H1 (cell line): ENCODE data around the gene DGKI. TPM values are rescaled to one million over a fixed set of nuclear protein-coding genes. Genes with fewer than 3 reads are reported as not detected.

Experiments used
- BCL11A ChIP-seq, 2 experiments: IDR thresholded peaks; one replicate each; pipeline ENCODE4 v1.6.1; 2011; ENCODE audit warnings: low read depth in 2 of 2, low read length in 2 of 2, mild to moderate bottlenecking in 2 of 2
- EZH2 ChIP-seq: fragments of 200-600 bp; sonication (generic); IDR thresholded peaks from 2 replicates; pipeline ENCODE4 v1.7.1; 2012; ENCODE audit warnings: low read depth, mild to moderate bottlenecking, moderate library complexity, low read length, inconsistent platforms; ENCODE audit not compliant: severe bottlenecking
- RAD21 ChIP-seq, 2 experiments: IDR thresholded peaks in 1 of 2; conservative IDR thresholded peaks in 1 of 2; 2 replicates each; pipeline ENCODE4 v1.6.1; 2011; ENCODE audit warnings: low read depth in 2 of 2, low read length in 2 of 2, improper control_type of control experiment in 1 of 2, inconsistent platforms in 1 of 2, mild to moderate bottlenecking in 1 of 2, moderate library complexity in 1 of 2
- RNF2 ChIP-seq: fragments of 200-900, 300-1000 bp; sonication (generic); IDR thresholded peaks from 2 replicates; pipeline ENCODE4 v1.7.1; 2016; ENCODE audit warnings: borderline replicate concordance, low read depth, mild to moderate bottlenecking, antibody characterized with exemption, low read length; ENCODE audit not compliant: poor library complexity, severe bottlenecking; ENCODE audit errors: missing control alignments
- RXRA ChIP-seq: IDR thresholded peaks from 2 replicates; pipeline ENCODE4 v1.6.1; 2011; ENCODE audit warnings: low read depth, mild to moderate bottlenecking, low read length, moderate library complexity; ENCODE audit not compliant: insufficient read depth
- TAF7 ChIP-seq: optimal IDR thresholded peaks from 2 replicates; pipeline ENCODE3; 2011; ENCODE audit warnings: low read depth, mild to moderate bottlenecking, inconsistent platforms, low read length, moderate library complexity, borderline replicate concordance
- USF2 ChIP-seq: IDR thresholded peaks from 2 replicates; pipeline ENCODE4 v1.6.1; 2011; ENCODE audit warnings: low read length, improper control_type of control experiment
- ZNF274 ChIP-seq: IDR thresholded peaks from 2 replicates; pipeline ENCODE4 v1.7.0; 2012; ENCODE audit warnings: low read length, borderline replicate concordance; ENCODE audit errors: extremely low read depth
- polyA plus RNA-seq, 7 experiments: library from polyadenylated mRNA; depleted of rRNA in 3 of 7; stranded (reverse) in 5 of 7; unstranded in 2 of 7; fragments of >200 nt in 5 of 7; fragments of 200-250 nt in 2 of 7; gene quantifications; 1 replicate in 5 of 7; 2 replicates in 1 of 7; 4 replicates in 1 of 7; pipeline versions ENCODE4 v1.2.1 to v1.2.3, GENCODE V29; 2011 to 2013; ENCODE audit warnings: missing spikeins in 2 of 7, mixed read lengths in 2 of 7
- total RNA-seq: library from RNA; stranded (reverse); fragmentation: NEBNext Ultra II Directional; extraction: Animal tissue kit (Norgen Biotek cat#: 25700); gene quantifications from 2 replicates; pipeline ENCODE4 v1.2.1, GENCODE V29; 2021

Gene DGKI
- total and polyA plus RNA-seq, 2 of the 8 experiments (the other 6 are each of a cell fraction or from before 2014, with no cell fraction given): 0.20 to 0.71 TPM

- TF ChIP-seq RAD21 (IDR thresholded peaks at IDR 0.05 in 1 of 2, conservative IDR thresholded peaks at IDR 0.05 in 1 of 2; ENCODE audit: low read depth in 2 of 2, low read length in 2 of 2): no peak
- no peak for TF ChIP-seq ZNF274
- no peak for TF ChIP-seq RXRA
- TF ChIP-seq USF2: no peak
- TF ChIP-seq EZH2: no peak
- no peak for TF ChIP-seq TAF7
- TF ChIP-seq BCL11A (IDR thresholded peaks at IDR 0.05; ENCODE audit: low read depth in 2 of 2, low read length in 2 of 2): no peak
- no peak for TF ChIP-seq RNF2
Observed at GRCh38 chr7:137351941-137352340, 494.8 kb downstream of the DGKI start (continued).
